HepG2 (cell line): ENCODE data around the gene DCLRE1B. TPM values are rescaled to one million over a fixed set of nuclear protein-coding genes. Genes with fewer than 3 reads are reported as not detected.

Source experiments
- ATAC-seq: fragments of 200-7000 bp; cut with Tn5 transposase; 3 replicates; pipeline ENCODE4 v1.9.1; 2020; ENCODE audit warnings: mild to moderate bottlenecking, moderate library complexity
- BruUV-seq: library from RNA; stranded (reverse); fragments of 400-500 nt; replicated peaks from 2 replicates; lab custom pipeline; 2021; lab: Mats Ljungman, UMichigan
- CTCF ChIA-PET: fragments of 300-600 bp; formaldehyde crosslinking; extraction: SDS; loops from one replicate; lab custom pipeline; 2021; ENCODE audit warnings: low total read pairs, inconsistent platforms, low intra/inter-chr PET ratio; lab: Yijun Ruan, JAX
- POLR2A ChIA-PET: fragments of 350-600 bp; sonication (Branson Sonifier 250); formaldehyde crosslinking; loops from one replicate; lab custom pipeline; 2020; ENCODE audit warnings: antibody characterized with exemption, inconsistent platforms; lab: Yijun Ruan, JAX
- DNase-seq: peaks from one replicate; pipeline ENCODE4 v3.0.0-alpha.2; 2015; ENCODE audit warnings: low spot score
- FAIRE-seq: peaks from 3 replicates; lab custom pipeline; 2011; peaks lifted over from hg19 to GRCh38; lab: Jason Lieb, UNC
- H2AFZ ChIP-seq: one replicate; pipeline ENCODE4 v1.6.1; 2011; ENCODE audit warnings: low read length, inconsistent platforms
- H3K27ac ChIP-seq: fragments of 300-600 bp; 3 replicates; pipeline ENCODE4 v1.8.0; 2011; ENCODE audit warnings: mixed run types, mild to moderate bottlenecking, mixed read lengths, low read length, inconsistent platforms; ENCODE audit not compliant: insufficient read depth; ENCODE audit errors: extremely low read length
- H3K27me3 ChIP-seq, 2 experiments: fragments of 200-600 bp in 1 of 2; 2 replicates in 1 of 2; 3 replicates in 1 of 2; pipeline versions ENCODE4 v1.6.0 to v1.8.0; 2011; ENCODE audit warnings: low read length in 2 of 2, mild to moderate bottlenecking in 2 of 2, moderate library complexity in 2 of 2, inconsistent platforms in 1 of 2; ENCODE audit not compliant: insufficient read depth in 2 of 2, control insufficient read depth in 1 of 2
- H3K36me3 ChIP-seq, 2 experiments: fragments of 200-600 bp in 1 of 2; replicated peaks in 1 of 2; 2 replicates in 1 of 2; 3 replicates in 1 of 2; pipeline versions ENCODE4 v1.5.1 to v1.8.0; 2011; ENCODE audit warnings: low read length in 2 of 2, inconsistent platforms in 1 of 2; ENCODE audit not compliant: insufficient read depth in 2 of 2, control insufficient read depth in 1 of 2
- H3K4me1 ChIP-seq: 2 replicates; pipeline ENCODE4 v1.5.1; 2012; ENCODE audit warnings: low read length, inconsistent platforms; ENCODE audit not compliant: insufficient read depth
- H3K4me2 ChIP-seq: 2 replicates; pipeline ENCODE4 v1.6.0; 2011; ENCODE audit warnings: low read depth, low read length, inconsistent platforms
- H3K4me3 ChIP-seq, 3 experiments: fragments of 200-600 bp in 1 of 3; sonication (generic), shearing (Covaris generic) in 1 of 3; replicated peaks in 1 of 3; 2 replicates each; pipeline ENCODE4 v1.5.1; 2011 to 2016; ENCODE audit warnings: low read length in 3 of 3, inconsistent platforms in 2 of 3, low read depth in 2 of 3, mild to moderate bottlenecking in 2 of 3, control low read depth in 1 of 3, mixed read lengths in 1 of 3; ENCODE audit not compliant: insufficient read depth in 1 of 3
- H3K79me2 ChIP-seq: one replicate; pipeline ENCODE4 v1.6.1; 2011; ENCODE audit warnings: low read length, inconsistent platforms; ENCODE audit not compliant: insufficient read depth
- H3K9ac ChIP-seq: 2 replicates; pipeline ENCODE4 v1.6.0; 2011; ENCODE audit warnings: mild to moderate bottlenecking, low read depth, low read length, inconsistent platforms; ENCODE audit not compliant: insufficient read depth
- H3K9me3 ChIP-seq: 2 replicates; pipeline ENCODE4 v1.5.1; 2012; ENCODE audit warnings: mild to moderate bottlenecking, low read length
- H4K20me1 ChIP-seq: 2 replicates; pipeline ENCODE4 v1.6.0; 2011; ENCODE audit warnings: inconsistent platforms, mild to moderate bottlenecking, low read length, moderate library complexity; ENCODE audit not compliant: insufficient read depth
- ARID2 ChIP-seq: sonication (generic); formaldehyde crosslinking; IDR thresholded peaks from 2 replicates; pipeline ENCODE4 v1.8.1; 2022; ENCODE audit warnings: mild to moderate bottlenecking, missing genetic modification reagents, borderline replicate concordance
- FOXK2 ChIP-seq: fragments of 450-650 bp; IDR thresholded peaks from 2 replicates; pipeline ENCODE4 v1.6.1; 2016
- GABPB1 ChIP-seq: IDR thresholded peaks from 2 replicates; pipeline ENCODE4 v1.6.1; 2016; ENCODE audit warnings: mild to moderate bottlenecking, missing genetic modification reagents, moderate library complexity, missing compliant biosample characterization
- IKZF1 ChIP-seq: fragments of 450-650 bp; IDR thresholded peaks from 2 replicates; pipeline ENCODE4 v1.7.1; 2016
- MLLT10 ChIP-seq: sonication (generic); formaldehyde crosslinking; IDR thresholded peaks from 2 replicates; pipeline ENCODE4 v1.4.0; 2020; ENCODE audit warnings: missing genetic modification reagents
- POLR2G ChIP-seq: fragments of 200-400 bp; formaldehyde crosslinking; IDR thresholded peaks from 2 replicates; pipeline ENCODE4 v1.6.1; 2018; ENCODE audit warnings: mild to moderate bottlenecking, low read depth, low read length, moderate library complexity
- SMAD1 ChIP-seq: sonication (generic); formaldehyde crosslinking; IDR thresholded peaks from 2 replicates; pipeline ENCODE4 v1.4.0; 2020; ENCODE audit warnings: missing genetic modification reagents, low read depth, mild to moderate bottlenecking, borderline replicate concordance
- SRY ChIP-seq: sonication (generic); formaldehyde crosslinking; IDR thresholded peaks from 2 replicates; pipeline ENCODE4 v1.8.0; 2022; ENCODE audit warnings: mild to moderate bottlenecking, missing genetic modification reagents
- ZFY ChIP-seq: sonication (generic); formaldehyde crosslinking; IDR thresholded peaks from 2 replicates; pipeline ENCODE4 v1.4.0; 2020; ENCODE audit warnings: missing genetic modification reagents
- ZNF274 ChIP-seq: sonication (generic); formaldehyde crosslinking; IDR thresholded peaks from 2 replicates; pipeline ENCODE4 v1.5.1; 2020; ENCODE audit warnings: mild to moderate bottlenecking, missing genetic modification reagents
- ZNF766 ChIP-seq: sonication (generic); formaldehyde crosslinking; IDR thresholded peaks from 2 replicates; pipeline ENCODE4 v1.5.0; 2020; ENCODE audit warnings: missing genetic modification reagents, borderline replicate concordance
- ZNF773 ChIP-seq: sonication (generic); formaldehyde crosslinking; IDR thresholded peaks from 2 replicates; pipeline ENCODE4 v1.4.0; 2020; ENCODE audit warnings: missing genetic modification reagents, borderline replicate concordance
- in situ Hi-C: cut with HindIII; loops from 2 replicates; pipeline ENCODE4 v1.10.0; 2017; ENCODE audit warnings: low pct_unique_long_range_greater_than_20kb; ENCODE audit not compliant: extremely low pct_ligation_motif_present
- intact Hi-C: fragments of 100-400 bp; cut with micrococcal nuclease; formaldehyde crosslinking; loops from one replicate; pipeline ENCODE4 v1.10.0; 2022; ENCODE audit not compliant: unreplicated experiment
- polyA plus RNA-seq, 8 experiments: library from polyadenylated mRNA; depleted of rRNA in 3 of 8; stranded (reverse) in 7 of 8; unstranded in 1 of 8; fragments of >200 nt; fragmentation: Illumina TruSeq in 4 of 8; extraction: Trizol in 4 of 8; gene quantifications; 2 replicates each; pipeline versions ENCODE4 v1.2.1 to v1.2.3, GENCODE V29; 2011 to 2016; ENCODE audit warnings: low read depth in 4 of 8, missing spikeins in 1 of 8, mixed read lengths in 1 of 8; ENCODE audit not compliant: insufficient read depth in 1 of 8
- total RNA-seq, 5 experiments: library from RNA; depleted of rRNA; stranded (reverse); fragments of >200 nt; fragmentation: Illumina TruSeq; extraction: Trizol; gene quantifications; 2 replicates each; pipeline ENCODE4 v1.2.3, GENCODE V29; 2016; ENCODE audit warnings: low read depth in 1 of 5
- TF ChIP-seq, protein P1 (sequence below): sonication (generic); formaldehyde crosslinking; IDR thresholded peaks from 2 replicates; pipeline ENCODE4 v1.5.1; 2020; ENCODE audit warnings: missing genetic modification reagents, mild to moderate bottlenecking, borderline replicate concordance
- TF ChIP-seq, protein P2 (sequence below): sonication (generic); formaldehyde crosslinking; conservative IDR thresholded peaks from 2 replicates; pipeline ENCODE4 v1.8.0; 2022; ENCODE audit warnings: mild to moderate bottlenecking, moderate library complexity, missing genetic modification reagents

DCLRE1B gene
- total and polyA plus RNA-seq, 2 of the 13 experiments (the other 11 are each of a cell fraction or from before 2014, with no cell fraction given): 2.7 to 8.0 TPM

DNA sequence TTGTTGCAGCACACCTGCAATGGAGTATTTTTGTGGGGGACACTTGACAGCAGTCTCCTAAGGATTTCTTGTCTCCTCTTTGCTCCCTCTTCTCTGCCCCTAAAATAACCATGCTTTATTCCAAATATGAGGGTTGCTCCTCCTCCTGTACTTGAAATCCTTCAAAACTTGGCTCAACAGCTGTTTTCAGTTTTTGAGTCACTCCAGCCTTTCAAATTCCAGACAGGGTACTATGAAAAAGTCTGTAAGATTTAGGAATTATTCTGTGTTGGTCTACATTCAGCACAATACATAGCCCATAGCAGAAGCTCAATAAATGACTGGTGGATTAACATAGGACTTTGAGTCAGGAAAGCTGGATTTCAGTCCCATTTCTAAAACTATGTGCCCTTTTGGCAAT is 6.0 kb upstream of the DCLRE1B start:
- Histone ChIP-seq H3K79me2 (peaks cover 9% of the 10 kb centered on the region), H3K27ac (no peak overlapping the region), H3K9ac (no peak overlapping the region), H2AFZ (no peak overlapping the region), H3K36me3 (peaks cover 7 to 39% of the 10 kb centered on the region in 2 experiments; a peak in 4 of 5 replicates), H3K4me2 (no peak overlapping the region), H4K20me1 (no peaks in the 10 kb centered on the region), H3K4me1 (peaks cover 12% of the 10 kb centered on the region; the same call in 1 of the 2 replicates), H3K9me3 (no peaks in the 10 kb centered on the region), H3K27me3 (no peaks in the 10 kb centered on the region), H3K4me3 (no peak overlapping the region)
- ChIA-PET POLR2A (no interaction called here), CTCF (no interaction called here)
- intact Hi-C loops: no loop called here
- in situ Hi-C loops: no loop called here
- no TSS peak for BruUV-seq
- no peak for ATAC-seq
- FAIRE-seq: no peak
- TF ChIP-seq, protein P1, sequence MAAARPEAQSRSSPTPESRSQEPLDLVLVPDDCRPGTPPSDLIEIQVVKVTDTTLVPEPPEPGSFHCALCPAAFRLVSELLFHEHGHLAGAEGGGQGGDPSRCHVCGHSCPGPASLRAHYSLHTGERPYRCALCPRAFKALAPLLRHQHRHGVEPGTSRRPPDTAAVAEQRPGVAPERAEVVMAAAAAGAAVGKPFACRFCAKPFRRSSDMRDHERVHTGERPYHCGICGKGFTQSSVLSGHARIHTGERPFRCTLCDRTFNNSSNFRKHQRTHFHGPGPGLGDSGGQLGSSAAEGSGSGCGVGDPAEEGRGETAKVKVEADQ (CRISPR knock-in tag): no peak
- TF ChIP-seq ZNF766 (CRISPR knock-in tag) (no peak), SRY (CRISPR knock-in tag) (no peak), ARID2 (CRISPR knock-in tag) (no peak), IKZF1 (no peak), SMAD1 (CRISPR knock-in tag) (no peak), ZFY (CRISPR knock-in tag) (no peak), POLR2G (no peak), GABPB1 (CRISPR knock-in tag) (no peak), FOXK2 (no peak), MLLT10 (CRISPR knock-in tag) (no peak), ZNF274 (CRISPR knock-in tag) (no peak), ZNF773 (CRISPR knock-in tag) (no peak)
- TF ChIP-seq, protein P2, sequence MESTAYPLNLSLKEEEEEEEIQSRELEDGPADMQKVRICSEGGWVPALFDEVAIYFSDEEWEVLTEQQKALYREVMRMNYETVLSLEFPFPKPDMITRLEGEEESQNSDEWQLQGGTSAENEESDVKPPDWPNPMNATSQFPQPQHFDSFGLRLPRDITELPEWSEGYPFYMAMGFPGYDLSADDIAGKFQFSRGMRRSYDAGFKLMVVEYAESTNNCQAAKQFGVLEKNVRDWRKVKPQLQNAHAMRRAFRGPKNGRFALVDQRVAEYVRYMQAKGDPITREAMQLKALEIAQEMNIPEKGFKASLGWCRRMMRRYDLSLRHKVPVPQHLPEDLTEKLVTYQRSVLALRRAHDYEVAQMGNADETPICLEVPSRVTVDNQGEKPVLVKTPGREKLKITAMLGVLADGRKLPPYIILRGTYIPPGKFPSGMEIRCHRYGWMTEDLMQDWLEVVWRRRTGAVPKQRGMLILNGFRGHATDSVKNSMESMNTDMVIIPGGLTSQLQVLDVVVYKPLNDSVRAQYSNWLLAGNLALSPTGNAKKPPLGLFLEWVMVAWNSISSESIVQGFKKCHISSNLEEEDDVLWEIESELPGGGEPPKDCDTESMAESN (CRISPR knock-in tag): no peak
- no peak for DNase-seq
